HCT116 (cell line): ENCODE results near the gene MCM9. TPM values are rescaled to one million over a fixed set of nuclear protein-coding genes. Genes with fewer than 3 reads are reported as not detected.

Experiments used
- ATAC-seq: fragments of 200-7000 bp; cut with Tn5 transposase; 2 replicates; pipeline ENCODE4 v1.9.1; 2020; ENCODE audit warnings: mild to moderate bottlenecking, moderate library complexity
- BruUV-seq: library from RNA; stranded (reverse); fragments of 400-500 nt; replicated peaks from 2 replicates; lab custom pipeline; 2021; lab: Mats Ljungman, UMichigan
- CTCF ChIA-PET: fragments of 300-600 bp; sonication (Branson Sonifier 250); formaldehyde crosslinking; loops from one replicate; lab custom pipeline; 2021; ENCODE audit warnings: antibody characterized with exemption; lab: Charles Lee
- POLR2A ChIA-PET: fragments of 300-600, 350-600 bp; sonication (Branson Sonifier 250); formaldehyde crosslinking; loops from one replicate; lab custom pipeline; 2021; ENCODE audit warnings: antibody characterized with exemption; lab: Charles Lee
- RAD21 ChIA-PET, 2 experiments: fragments of 300-600 bp; sonication (Branson Sonifier 250); formaldehyde crosslinking; loops; one replicate each; lab custom pipeline; 2023; ENCODE audit warnings: low total read pairs in 2 of 2; ENCODE audit not compliant: uncharacterized antibody in 2 of 2, unreplicated experiment in 2 of 2, low non-redundant PET in 1 of 2; lab: Charles Lee
- DNase-seq: peaks from one replicate; pipeline ENCODE4 v3.0.0-alpha.2; 2010; ENCODE audit warnings: low read depth, low spot score
- H2AFZ ChIP-seq: fragments of 200-600 bp; shearing (Covaris generic), sonication (generic); 2 replicates; pipeline ENCODE4 v1.6.1; 2017; ENCODE audit warnings: low read depth, mixed run types, mixed read lengths, antibody characterized with exemption, low read length; ENCODE audit not compliant: poor library complexity, severe bottlenecking
- H3K27ac ChIP-seq: 2 replicates; pipeline ENCODE4 v1.5.1; 2012; ENCODE audit warnings: low read depth, low read length
- H3K27me3 ChIP-seq: fragments of 200-600 bp; sonication (generic); 2 replicates; pipeline ENCODE4 v1.6.1; 2016; ENCODE audit warnings: mixed run types, low read length, mixed read lengths; ENCODE audit not compliant: insufficient read depth
- H3K36me3 ChIP-seq, 2 experiments: fragments of 200-500 bp in 1 of 2; fragments of 200-600 bp in 1 of 2; sonication (Bioruptor generic) in 1 of 2; sonication (generic) in 1 of 2; 2 replicates each; pipeline versions ENCODE4 v1.5.1 to v1.6.1; 2014 to 2016; ENCODE audit warnings: low read length in 2 of 2, inconsistent platforms in 1 of 2, mixed read lengths in 1 of 2, mixed run types in 1 of 2; ENCODE audit not compliant: insufficient read depth in 2 of 2, control insufficient read depth in 1 of 2
- H3K4me1 ChIP-seq, 2 experiments: fragments of 200-600 bp in 1 of 2; sonication (generic) in 1 of 2; 2 replicates each; pipeline versions ENCODE4 v1.5.1 to v1.6.1; 2012 to 2017; ENCODE audit warnings: low read length in 2 of 2, inconsistent platforms in 1 of 2, mild to moderate bottlenecking in 1 of 2, mixed read lengths in 1 of 2, mixed run types in 1 of 2, moderate library complexity in 1 of 2; ENCODE audit not compliant: insufficient read depth in 2 of 2, control insufficient read depth in 1 of 2
- H3K4me2 ChIP-seq: fragments of 200-600 bp; sonication (generic); 2 replicates; pipeline ENCODE4 v1.6.1; 2017; ENCODE audit warnings: mixed run types, low read length, mixed read lengths
- H3K4me3 ChIP-seq, 2 experiments: fragments of 200-600 bp in 1 of 2; sonication (generic) in 1 of 2; replicated peaks in 1 of 2; 2 replicates each; pipeline ENCODE4 v1.5.1; 2011 to 2016; ENCODE audit warnings: low read length in 2 of 2, control low read depth in 1 of 2, low read depth in 1 of 2, mild to moderate bottlenecking in 1 of 2, mixed read lengths in 1 of 2, mixed run types in 1 of 2
- H3K79me2 ChIP-seq: fragments of 200-600 bp; sonication (generic); 2 replicates; pipeline ENCODE4 v1.6.1; 2017; ENCODE audit warnings: mild to moderate bottlenecking, mixed run types, low read length, moderate library complexity, mixed read lengths; ENCODE audit not compliant: insufficient read depth
- H3K9ac ChIP-seq: fragments of 200-600 bp; sonication (generic); 2 replicates; pipeline ENCODE4 v1.6.1; 2016; ENCODE audit warnings: low read length, mixed read lengths
- H3K9me2 ChIP-seq: fragments of 200-600 bp; sonication (generic), shearing (Covaris generic); 2 replicates; pipeline ENCODE4 v1.6.1; 2017; ENCODE audit warnings: mixed run types, mild to moderate bottlenecking, moderate library complexity; ENCODE audit not compliant: insufficient read depth
- H3K9me3 ChIP-seq, 2 experiments: fragments of 200-500 bp in 1 of 2; fragments of 200-600 bp in 1 of 2; sonication (Bioruptor generic) in 1 of 2; sonication (generic) in 1 of 2; 2 replicates each; pipeline ENCODE4 v1.6.1; 2014 to 2017; ENCODE audit warnings: low read length in 2 of 2, mixed read lengths in 2 of 2, inconsistent platforms in 1 of 2, low read depth in 1 of 2, mild to moderate bottlenecking in 1 of 2, mixed run types in 1 of 2, moderate library complexity in 1 of 2; ENCODE audit not compliant: control insufficient read depth in 1 of 2, insufficient read depth in 1 of 2
- H4K20me1 ChIP-seq: fragments of 200-600 bp; sonication (generic), shearing (Covaris generic); 2 replicates; pipeline ENCODE4 v1.6.1; 2017; ENCODE audit warnings: mixed run types, mild to moderate bottlenecking, moderate library complexity; ENCODE audit not compliant: insufficient read depth
- ELF1 ChIP-seq: IDR thresholded peaks from 2 replicates; pipeline ENCODE4 v1.6.1; 2012; ENCODE audit warnings: low read depth, borderline replicate concordance
- EZH2 ChIP-seq: fragments of 200-600 bp; sonication (generic); IDR thresholded peaks from 2 replicates; pipeline ENCODE4 v1.6.1; 2017; ENCODE audit warnings: antibody characterized with exemption, mixed run types
- EZH2phosphoT487 ChIP-seq: fragments of 200-600 bp; IDR thresholded peaks from 2 replicates; pipeline ENCODE4 v1.6.1; 2018; ENCODE audit warnings: antibody characterized with exemption, borderline replicate concordance
- FOSL1 ChIP-seq: IDR thresholded peaks from 2 replicates; pipeline ENCODE4 v1.6.1; 2012; ENCODE audit warnings: low read depth
- JUND ChIP-seq: IDR thresholded peaks from 2 replicates; pipeline ENCODE4 v1.6.1; 2012
- POLR2AphosphoS5 ChIP-seq: IDR thresholded peaks from 2 replicates; pipeline ENCODE4 v1.6.1; 2011; ENCODE audit warnings: mild to moderate bottlenecking, low read depth, low read length, moderate library complexity
- RAD21 ChIP-seq: IDR thresholded peaks from 2 replicates; pipeline ENCODE4 v1.6.1; 2012; ENCODE audit warnings: low read depth, mild to moderate bottlenecking
- SIN3A ChIP-seq: IDR thresholded peaks from 2 replicates; pipeline ENCODE4 v1.6.1; 2012; ENCODE audit warnings: low read depth
- SRF ChIP-seq: IDR thresholded peaks from 2 replicates; pipeline ENCODE4 v1.6.1; 2012; ENCODE audit warnings: low read depth
- ZFX ChIP-seq: fragments of 450-650 bp; IDR thresholded peaks from 2 replicates; pipeline ENCODE4 v1.6.1; 2017
- ZNF274 ChIP-seq: fragments of 200-500 bp; sonication (Bioruptor generic); IDR thresholded peaks from 2 replicates; pipeline ENCODE4 v1.6.1; 2014; ENCODE audit warnings: mild to moderate bottlenecking, low read depth, low read length, inconsistent platforms
- intact Hi-C: fragments of 100-400 bp; cut with micrococcal nuclease; formaldehyde crosslinking; loops from 2 replicates; pipeline ENCODE4 v1.10.0; 2022
- total RNA-seq: library from RNA; stranded (reverse); gene quantifications from one replicate; pipeline ENCODE4 v1.2.1, GENCODE V29; 2021; ENCODE audit not compliant: unreplicated experiment
- TF ChIP-seq, protein P1 (sequence below), 3 experiments: fragments of 200-600 bp in 1 of 3; sonication (generic) in 1 of 3; IDR thresholded peaks in 2 of 3; conservative IDR thresholded peaks in 1 of 3; 2 replicates each; pipeline ENCODE4 v1.5.1; 2012 to 2017; ENCODE audit warnings: low read depth in 2 of 3, low read length in 2 of 3, antibody characterized with exemption in 1 of 3, borderline replicate concordance in 1 of 3, control low read depth in 1 of 3, mild to moderate bottlenecking in 1 of 3, mixed read lengths in 1 of 3, mixed run types in 1 of 3, moderate library complexity in 1 of 3; ENCODE audit not compliant: insufficient read depth in 1 of 3
- TF ChIP-seq, protein P2 (sequence below): IDR thresholded peaks from 2 replicates; pipeline ENCODE4 v1.6.1; 2012; ENCODE audit warnings: low read depth
- TF ChIP-seq, protein P3 (sequence below): IDR thresholded peaks from 2 replicates; pipeline ENCODE4 v1.6.1; 2011; ENCODE audit warnings: mild to moderate bottlenecking, low read length, moderate library complexity; ENCODE audit not compliant: insufficient replicate concordance; ENCODE audit errors: extremely low read depth

The MCM9 gene
- total RNA-seq, 1 experiment from 2014 or later, result 13.6 TPM

DNA sequence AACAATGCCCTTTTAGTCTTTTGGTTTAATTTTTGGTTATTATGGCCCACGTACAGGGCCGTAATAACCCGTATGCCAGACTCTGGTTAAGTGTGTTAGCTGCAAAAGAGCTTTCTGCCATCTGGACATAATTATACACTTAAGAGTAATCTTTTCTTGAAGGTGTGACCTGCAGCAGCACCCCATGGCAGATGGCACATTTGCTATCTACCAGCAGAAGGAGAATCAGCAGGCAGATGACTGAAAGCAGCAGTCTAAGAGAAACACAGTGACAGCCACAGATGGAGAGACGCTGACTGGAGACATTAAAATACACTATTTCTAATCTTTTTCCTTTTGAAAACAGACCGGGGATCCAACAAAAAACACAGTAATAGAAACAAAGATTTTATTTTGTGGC, 22.3 kb downstream of the MCM9 start:
- Histone ChIP-seq H3K36me3 (peaks cover 32 to 43% of the 10 kb centered on the region in 2 experiments), H4K20me1 (no peaks in the 10 kb centered on the region), H3K79me2 (0 out of 2 replicates have a peak, but pooled peaks cover 4% of the 10 kb centered on the region), H3K9me3 (no peaks in the 10 kb centered on the region), H3K9me2 (no peaks in the 10 kb centered on the region), H3K9ac (no peak overlapping the region), H3K4me2 (no peak overlapping the region), H3K27ac (no peak overlapping the region), H3K4me1 (no peaks in the 10 kb centered on the region), H3K4me3 (no peak overlapping the region), H3K27me3 (no peaks in the 10 kb centered on the region), H2AFZ (no peak overlapping the region)
- ChIA-PET RAD21 (no interaction called here), POLR2A (no interaction called here), CTCF (interaction anchor here (1.0 kb wide), 1 partner anchor 9 kb away, joined by 3 read pairs; no protein-coding TSS in a partner anchor)
- no peak for ATAC-seq
- intact Hi-C loops, result no loop called here
- BruUV-seq, result no TSS peak
- no peak for DNase-seq
- no peak for TF ChIP-seq RAD21

DNA sequence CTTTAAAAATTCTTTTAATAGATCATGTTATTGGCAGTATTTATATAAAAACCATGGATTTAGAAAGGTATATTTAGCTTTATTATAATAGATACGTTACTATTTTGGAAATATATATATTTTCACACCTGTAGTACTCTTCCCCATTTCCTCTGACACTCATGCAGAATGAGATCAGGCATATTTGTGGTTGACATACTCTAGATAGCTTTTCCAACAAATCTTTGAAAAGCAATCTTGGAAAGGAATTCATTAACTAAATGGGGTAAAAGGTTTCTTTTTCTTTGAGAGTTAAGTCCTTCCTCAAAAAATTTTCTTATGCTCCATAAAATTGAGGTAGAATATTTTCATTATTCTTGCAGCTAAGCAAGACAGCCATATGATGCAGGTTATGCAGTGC, 26.5 kb downstream of the MCM9 start:
- ChIA-PET POLR2A (no interaction called here), RAD21 (no interaction called here), CTCF (no interaction called here)
- ATAC-seq (no peak), DNase-seq (no peak)
- peaks cover 19% of the 10 kb centered on the region; the same call in 1 of the 2 replicates for H3K79me2 ChIP-seq
- H3K4me1 ChIP-seq, result no peaks in the 10 kb centered on the region
- no peaks in the 10 kb centered on the region for H3K9me3 ChIP-seq
- no peak overlapping the region for H3K27ac ChIP-seq
- H3K9ac ChIP-seq, result no peak overlapping the region
- H3K4me3 ChIP-seq, result no peak overlapping the region
- no TSS peak for BruUV-seq
- intact Hi-C loops, result no loop called here
- peaks cover 42 to 49% of the 10 kb centered on the region in 2 experiments for H3K36me3 ChIP-seq
- no peak overlapping the region for H2AFZ ChIP-seq
- H3K4me2 ChIP-seq, result no peak overlapping the region
- no peaks in the 10 kb centered on the region for H3K9me2 ChIP-seq
- H3K27me3 ChIP-seq, result no peaks in the 10 kb centered on the region
- H4K20me1 ChIP-seq, result no peaks in the 10 kb centered on the region
- TF ChIP-seq, protein P1, sequence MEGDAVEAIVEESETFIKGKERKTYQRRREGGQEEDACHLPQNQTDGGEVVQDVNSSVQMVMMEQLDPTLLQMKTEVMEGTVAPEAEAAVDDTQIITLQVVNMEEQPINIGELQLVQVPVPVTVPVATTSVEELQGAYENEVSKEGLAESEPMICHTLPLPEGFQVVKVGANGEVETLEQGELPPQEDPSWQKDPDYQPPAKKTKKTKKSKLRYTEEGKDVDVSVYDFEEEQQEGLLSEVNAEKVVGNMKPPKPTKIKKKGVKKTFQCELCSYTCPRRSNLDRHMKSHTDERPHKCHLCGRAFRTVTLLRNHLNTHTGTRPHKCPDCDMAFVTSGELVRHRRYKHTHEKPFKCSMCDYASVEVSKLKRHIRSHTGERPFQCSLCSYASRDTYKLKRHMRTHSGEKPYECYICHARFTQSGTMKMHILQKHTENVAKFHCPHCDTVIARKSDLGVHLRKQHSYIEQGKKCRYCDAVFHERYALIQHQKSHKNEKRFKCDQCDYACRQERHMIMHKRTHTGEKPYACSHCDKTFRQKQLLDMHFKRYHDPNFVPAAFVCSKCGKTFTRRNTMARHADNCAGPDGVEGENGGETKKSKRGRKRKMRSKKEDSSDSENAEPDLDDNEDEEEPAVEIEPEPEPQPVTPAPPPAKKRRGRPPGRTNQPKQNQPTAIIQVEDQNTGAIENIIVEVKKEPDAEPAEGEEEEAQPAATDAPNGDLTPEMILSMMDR (IDR thresholded peaks at IDR 0.05 in 2 of 3, conservative IDR thresholded peaks at IDR 0.05 in 1 of 3; ENCODE audit: borderline replicate concordance in 1 of 3, insufficient read depth in 1 of 3, low read depth in 2 of 3, low read length in 2 of 3), result no peak
- TF ChIP-seq, protein P2, sequence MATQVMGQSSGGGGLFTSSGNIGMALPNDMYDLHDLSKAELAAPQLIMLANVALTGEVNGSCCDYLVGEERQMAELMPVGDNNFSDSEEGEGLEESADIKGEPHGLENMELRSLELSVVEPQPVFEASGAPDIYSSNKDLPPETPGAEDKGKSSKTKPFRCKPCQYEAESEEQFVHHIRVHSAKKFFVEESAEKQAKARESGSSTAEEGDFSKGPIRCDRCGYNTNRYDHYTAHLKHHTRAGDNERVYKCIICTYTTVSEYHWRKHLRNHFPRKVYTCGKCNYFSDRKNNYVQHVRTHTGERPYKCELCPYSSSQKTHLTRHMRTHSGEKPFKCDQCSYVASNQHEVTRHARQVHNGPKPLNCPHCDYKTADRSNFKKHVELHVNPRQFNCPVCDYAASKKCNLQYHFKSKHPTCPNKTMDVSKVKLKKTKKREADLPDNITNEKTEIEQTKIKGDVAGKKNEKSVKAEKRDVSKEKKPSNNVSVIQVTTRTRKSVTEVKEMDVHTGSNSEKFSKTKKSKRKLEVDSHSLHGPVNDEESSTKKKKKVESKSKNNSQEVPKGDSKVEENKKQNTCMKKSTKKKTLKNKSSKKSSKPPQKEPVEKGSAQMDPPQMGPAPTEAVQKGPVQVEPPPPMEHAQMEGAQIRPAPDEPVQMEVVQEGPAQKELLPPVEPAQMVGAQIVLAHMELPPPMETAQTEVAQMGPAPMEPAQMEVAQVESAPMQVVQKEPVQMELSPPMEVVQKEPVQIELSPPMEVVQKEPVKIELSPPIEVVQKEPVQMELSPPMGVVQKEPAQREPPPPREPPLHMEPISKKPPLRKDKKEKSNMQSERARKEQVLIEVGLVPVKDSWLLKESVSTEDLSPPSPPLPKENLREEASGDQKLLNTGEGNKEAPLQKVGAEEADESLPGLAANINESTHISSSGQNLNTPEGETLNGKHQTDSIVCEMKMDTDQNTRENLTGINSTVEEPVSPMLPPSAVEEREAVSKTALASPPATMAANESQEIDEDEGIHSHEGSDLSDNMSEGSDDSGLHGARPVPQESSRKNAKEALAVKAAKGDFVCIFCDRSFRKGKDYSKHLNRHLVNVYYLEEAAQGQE, result no peak
- TF ChIP-seq EZH2phosphoT487 (no peak), EZH2 (no peak), POLR2AphosphoS5 (no peak), SRF (no peak), SIN3A (no peak), ZNF274 (no peak), ZFX (no peak), ELF1 (no peak), FOSL1 (no peak), JUND (no peak)
- TF ChIP-seq, protein P3, sequence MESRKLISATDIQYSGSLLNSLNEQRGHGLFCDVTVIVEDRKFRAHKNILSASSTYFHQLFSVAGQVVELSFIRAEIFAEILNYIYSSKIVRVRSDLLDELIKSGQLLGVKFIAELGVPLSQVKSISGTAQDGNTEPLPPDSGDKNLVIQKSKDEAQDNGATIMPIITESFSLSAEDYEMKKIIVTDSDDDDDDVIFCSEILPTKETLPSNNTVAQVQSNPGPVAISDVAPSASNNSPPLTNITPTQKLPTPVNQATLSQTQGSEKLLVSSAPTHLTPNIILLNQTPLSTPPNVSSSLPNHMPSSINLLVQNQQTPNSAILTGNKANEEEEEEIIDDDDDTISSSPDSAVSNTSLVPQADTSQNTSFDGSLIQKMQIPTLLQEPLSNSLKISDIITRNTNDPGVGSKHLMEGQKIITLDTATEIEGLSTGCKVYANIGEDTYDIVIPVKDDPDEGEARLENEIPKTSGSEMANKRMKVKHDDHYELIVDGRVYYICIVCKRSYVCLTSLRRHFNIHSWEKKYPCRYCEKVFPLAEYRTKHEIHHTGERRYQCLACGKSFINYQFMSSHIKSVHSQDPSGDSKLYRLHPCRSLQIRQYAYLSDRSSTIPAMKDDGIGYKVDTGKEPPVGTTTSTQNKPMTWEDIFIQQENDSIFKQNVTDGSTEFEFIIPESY, result no peak
